Stimulated activated effector memory CD8-positive, alpha-beta T cell treated with anti-CD3 and anti-CD28 coated beads, Interleukin-12 subunit alpha, Interleukin-12 subunit beta, amount 100 ng/mL, for 72 hours (primary cell): Measurements from ENCODE around the gene LAMA4.

Experiments
- ATAC-seq: fragments of 150-1000 bp; cut with Tn5 transposase; 2 replicates; pipeline ENCODE4 v1.10.0; 2021
- DNase-seq, 2 donors: peaks; one replicate each; pipeline ENCODE4 v3.0.0; 2021 to 2022; ENCODE audit warnings: low spot score in 2 of 2
- H3K27ac Mint-ChIP-seq: one replicate; pipeline ENCODE4 v1.8.0; 2022; ENCODE audit warnings: mild to moderate bottlenecking, mixed read lengths
- H3K36me3 Mint-ChIP-seq: one replicate; pipeline ENCODE4 v1.8.0; 2022; ENCODE audit warnings: mild to moderate bottlenecking, mixed read lengths
- H3K4me1 Mint-ChIP-seq: one replicate; pipeline ENCODE4 v1.8.0; 2022; ENCODE audit warnings: mixed read lengths
- H3K4me3 Mint-ChIP-seq: one replicate; pipeline ENCODE4 v1.8.0; 2022; ENCODE audit warnings: mild to moderate bottlenecking, mixed read lengths
- H3K9me3 Mint-ChIP-seq: one replicate; pipeline ENCODE4 v1.8.0; 2022; ENCODE audit warnings: mixed read lengths

The LAMA4 gene

GRCh38 chr6:112253841-112254816, at the start of gene LAMA4:
TSS of gene LAMA4 (minus strand) at chr6:112254567. CDS start at chr6:112254150, 417 bp downstream.
- H3K9me3 Mint-ChIP-seq, result no peaks in the 10 kb centered on the region
- H3K4me3 Mint-ChIP-seq, result peak within 1 kb of the TSS; percentile 63
- DNase-seq (peak; percentile 6 to 55), ATAC-seq (peak; percentile 65)
- H3K27ac Mint-ChIP-seq, result peak within 1 kb of the TSS; percentile 29
- H3K4me1 Mint-ChIP-seq, result peaks cover 17% of the 10 kb centered on the region
- no peaks in the 10 kb centered on the region for H3K36me3 Mint-ChIP-seq

- no peak overlapping the region for H3K27ac Mint-ChIP-seq
- no peaks in the 10 kb centered on the region for H3K9me3 Mint-ChIP-seq
- no peaks in the 10 kb centered on the region for H3K4me1 Mint-ChIP-seq
- ATAC-seq (no peak), DNase-seq (no peak)
- no peaks in the 10 kb centered on the region for H3K36me3 Mint-ChIP-seq
- no peak overlapping the region for H3K4me3 Mint-ChIP-seq
These were observed 47.9 kb upstream of the LAMA4 start for GRCh38 chr6:112302142-112302705.

GRCh38 chr6:112300896-112301295, 46.5 kb upstream of the LAMA4 start:
- Mint-ChIP-seq H3K9me3 (no peaks in the 10 kb centered on the region), H3K4me1 (no peaks in the 10 kb centered on the region), H3K4me3 (no peak overlapping the region), H3K27ac (no peak overlapping the region), H3K36me3 (no peaks in the 10 kb centered on the region)
- ATAC-seq, result no peak
- no peak for DNase-seq

GRCh38 chr6:112298816-112299281, 44.5 kb upstream of the LAMA4 start:
- Mint-ChIP-seq H3K9me3 (no peaks in the 10 kb centered on the region), H3K4me3 (no peak overlapping the region), H3K27ac (no peak overlapping the region), H3K36me3 (no peaks in the 10 kb centered on the region), H3K4me1 (no peaks in the 10 kb centered on the region)
- no peak for ATAC-seq
- no peak for DNase-seq

- Mint-ChIP-seq H3K9me3 (no peaks in the 10 kb centered on the region), H3K36me3 (no peaks in the 10 kb centered on the region), H3K4me3 (no peak overlapping the region), H3K4me1 (no peaks in the 10 kb centered on the region), H3K27ac (no peak overlapping the region)
- ATAC-seq, result no peak
- DNase-seq, result no peak
These were observed 43.8 kb upstream of the LAMA4 start for GRCh38 chr6:112298021-112298745.

- H3K4me1 Mint-ChIP-seq, result no peaks in the 10 kb centered on the region
- no peak for DNase-seq
- H3K27ac Mint-ChIP-seq, result no peak overlapping the region
- no peaks in the 10 kb centered on the region for H3K9me3 Mint-ChIP-seq
- no peaks in the 10 kb centered on the region for H3K36me3 Mint-ChIP-seq
- no peak for ATAC-seq
- no peak overlapping the region for H3K4me3 Mint-ChIP-seq
These were observed 42.3 kb upstream of the LAMA4 start for GRCh38 chr6:112296694-112297093.

- Mint-ChIP-seq H3K9me3 (no peaks in the 10 kb centered on the region), H3K27ac (no peak overlapping the region), H3K4me1 (no peaks in the 10 kb centered on the region), H3K36me3 (no peaks in the 10 kb centered on the region), H3K4me3 (no peak overlapping the region)
- no peak for DNase-seq
- peak; percentile 66 for ATAC-seq
These were observed 41.8 kb upstream of the LAMA4 start for GRCh38 chr6:112296122-112296521.

GRCh38 chr6:112291161-112291762, 36.9 kb upstream of the LAMA4 start:
- Mint-ChIP-seq H3K4me3 (no peak overlapping the region), H3K4me1 (peaks cover 10% of the 10 kb centered on the region), H3K36me3 (peaks cover under 1% of the 10 kb centered on the region), H3K9me3 (no peaks in the 10 kb centered on the region), H3K27ac (no peak overlapping the region)
- no peak for ATAC-seq
- DNase-seq, result no peak

GRCh38 chr6:112289038-112289566, 34.7 kb upstream of the LAMA4 start:
- Mint-ChIP-seq H3K4me3 (no peak overlapping the region), H3K36me3 (peaks cover 6% of the 10 kb centered on the region), H3K9me3 (no peaks in the 10 kb centered on the region), H3K4me1 (peaks cover 14% of the 10 kb centered on the region), H3K27ac (no peak overlapping the region)
- ATAC-seq (no peak), DNase-seq (no peak)

GRCh38 chr6:112288475-112288874, 34.1 kb upstream of the LAMA4 start:
- DNase-seq, result no peak
- no peak for ATAC-seq
- H3K9me3 Mint-ChIP-seq, result no peaks in the 10 kb centered on the region
- H3K4me1 Mint-ChIP-seq, result peaks cover 14% of the 10 kb centered on the region
- H3K27ac Mint-ChIP-seq, result no peak overlapping the region
- H3K4me3 Mint-ChIP-seq, result no peak overlapping the region
- H3K36me3 Mint-ChIP-seq, result peaks cover 6% of the 10 kb centered on the region

- Mint-ChIP-seq H3K9me3 (no peaks in the 10 kb centered on the region), H3K4me3 (no peak overlapping the region), H3K36me3 (peaks cover 6% of the 10 kb centered on the region), H3K4me1 (peaks cover 14% of the 10 kb centered on the region), H3K27ac (no peak overlapping the region)
- no peak for ATAC-seq
- DNase-seq, result no peak
These were observed 33.3 kb upstream of the LAMA4 start for GRCh38 chr6:112287577-112288225.

- Mint-ChIP-seq H3K9me3 (no peaks in the 10 kb centered on the region), H3K36me3 (peaks cover 6% of the 10 kb centered on the region), H3K27ac (peak overlapping the region; percentile 20), H3K4me1 (peaks cover 14% of the 10 kb centered on the region), H3K4me3 (no peak overlapping the region)
- DNase-seq (no peak), ATAC-seq (no peak)
These were observed 32.3 kb upstream of the LAMA4 start for GRCh38 chr6:112286500-112287144.

- Mint-ChIP-seq H3K4me1 (peaks cover 14% of the 10 kb centered on the region), H3K9me3 (no peaks in the 10 kb centered on the region), H3K27ac (peak overlapping the region; percentile 20), H3K4me3 (no peak overlapping the region), H3K36me3 (peaks cover 6% of the 10 kb centered on the region)
- ATAC-seq, result peak; percentile 99
- peak; percentile 50 to 83 for DNase-seq
These were observed 31.6 kb upstream of the LAMA4 start for GRCh38 chr6:112286010-112286409.

- Mint-ChIP-seq H3K9me3 (no peaks in the 10 kb centered on the region), H3K4me1 (peaks cover 14% of the 10 kb centered on the region), H3K4me3 (no peak overlapping the region), H3K27ac (no peak overlapping the region), H3K36me3 (peaks cover 6% of the 10 kb centered on the region)
- no peak for DNase-seq
- peak; percentile 29 for ATAC-seq
These were observed 30.2 kb upstream of the LAMA4 start for GRCh38 chr6:112284603-112285002.
